GM12892 (cell line): Measurements from ENCODE around the gene PPP1R3G.

ENCODE experiments used
- POLR2A ChIP-seq: IDR thresholded peaks from 2 replicates; pipeline ENCODE4 v1.6.1; 2011; ENCODE audit warnings: low read depth, low read length, control low read depth
- POLR2AphosphoS5 ChIP-seq: IDR thresholded peaks from 2 replicates; pipeline ENCODE4 v1.6.1; 2011; ENCODE audit warnings: low read depth, low read length, control low read depth

DNA sequence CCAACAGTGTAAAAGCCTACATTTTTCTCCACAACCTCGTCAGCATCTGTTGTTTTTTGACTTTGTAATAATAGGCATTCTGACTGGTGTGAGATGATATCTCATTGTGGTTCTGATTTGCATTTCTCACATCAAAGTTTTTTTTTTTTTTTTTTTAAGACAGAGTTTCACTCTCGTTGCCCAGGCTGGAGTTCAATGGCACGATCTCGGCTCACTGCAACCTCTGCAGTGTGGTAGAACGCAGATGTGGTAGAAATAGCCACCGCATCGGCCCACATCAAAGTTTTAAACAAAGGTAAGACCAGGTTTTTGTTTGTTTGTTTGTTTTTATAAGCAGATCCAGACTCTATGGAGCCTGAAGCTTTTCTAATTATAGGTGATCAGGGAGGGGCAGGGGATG lies 12.7 kb upstream of the PPP1R3G start:
- TF ChIP-seq POLR2AphosphoS5 (no peak), POLR2A (no peak)
